GM21526 (cell line): ENCODE measurements around the gene ALG13.
"Not testable (repeated sequence)": the region's sequence is repeated elsewhere in the genome, so short reads cannot be mapped to it uniquely, and the experiment has no call there.

Source experiments
- ATAC-seq: cut with Tn5 transposase; IDR thresholded peaks from one replicate; pipeline ENCODE4 v1.9.1; 2021; ENCODE audit warnings: moderate library complexity; ENCODE audit not compliant: unreplicated experiment, low FRiP score

The ALG13 gene

GRCh38 chrX:111680988-111681779, at the start of gene ALG13:
Gene ALG13, plus strand, starts transcription at chrX:111681170. Its CDS starts 49 bp downstream, at chrX:111681219.
- peak; percentile 98 for ATAC-seq

- ATAC-seq = no peak
These were observed 45.9 kb upstream of the ALG13 start for GRCh38 chrX:111634823-111635729.

- ATAC-seq = no peak
These were observed 39.0 kb upstream of the ALG13 start for GRCh38 chrX:111641969-111642368.

- ATAC-seq = not testable (repeated sequence)
These were observed 35.8 kb upstream of the ALG13 start for GRCh38 chrX:111645165-111645564.

- ATAC-seq = no peak
These were observed 35.4 kb upstream of the ALG13 start for GRCh38 chrX:111645607-111646006.

GRCh38 chrX:111646515-111646914, 34.5 kb upstream of the ALG13 start:
- ATAC-seq = no peak

GRCh38 chrX:111648802-111649201, 32.2 kb upstream of the ALG13 start:
- no peak for ATAC-seq

- no peak for ATAC-seq
These were observed 31.3 kb upstream of the ALG13 start for GRCh38 chrX:111649638-111650037.

GRCh38 chrX:111650845-111651244, 30.1 kb upstream of the ALG13 start:
- ATAC-seq = no peak

GRCh38 chrX:111652719-111653118, 28.3 kb upstream of the ALG13 start:
- ATAC-seq = no peak

- no peak for ATAC-seq
These were observed 19.7 kb upstream of the ALG13 start for GRCh38 chrX:111661241-111661640.

GRCh38 chrX:111662292-111662691, 18.7 kb upstream of the ALG13 start:
- ATAC-seq = no peak

- no peak for ATAC-seq
These were observed 9.3 kb upstream of the ALG13 start for GRCh38 chrX:111671668-111672067.

GRCh38 chrX:111687305-111687704, 6.3 kb downstream of the ALG13 start:
- no peak for ATAC-seq

- ATAC-seq = no peak
These were observed 14.4 kb downstream of the ALG13 start for GRCh38 chrX:111695297-111695880.

GRCh38 chrX:111719426-111720210, 38.6 kb downstream of the ALG13 start:
- no peak for ATAC-seq

GRCh38 chrX:111728096-111728495, 47.1 kb downstream of the ALG13 start:
- ATAC-seq = no peak

- ATAC-seq = no peak
These were observed 50.4 kb downstream of the ALG13 start for GRCh38 chrX:111731351-111731750.

- ATAC-seq = no peak
These were observed 55.6 kb downstream of the ALG13 start for GRCh38 chrX:111736571-111736970.

- ATAC-seq = no peak
These were observed 61.0 kb downstream of the ALG13 start for GRCh38 chrX:111742018-111742417.
